ENCODE results near the gene KCTD21. TPM values are rescaled to one million over a fixed set of nuclear protein-coding genes. Genes with fewer than 3 reads are reported as not detected.
A peak's percentile ranks its signal among the peaks of the same experiment; 100 is the strongest.

KCTD21 gene
- total RNA-seq, 1 donor from 2014 or later, result 10.7 TPM

GRCh38 chr11:78220218-78221157 is 32.1 kb upstream of the KCTD21 start:
- DNase-seq (ENCODE audit: extremely low spot score, unreplicated experiment), result peak; percentile 34
- no peak overlapping the region for H3K4me3 Mint-ChIP-seq (ENCODE audit: unreplicated experiment)
- no peaks in the 10 kb centered on the region for H3K27me3 Mint-ChIP-seq (ENCODE audit: unreplicated experiment)
- no peaks in the 10 kb centered on the region for H3K4me1 Mint-ChIP-seq (ENCODE audit: unreplicated experiment)
- no peaks in the 10 kb centered on the region for H3K9me3 Mint-ChIP-seq (ENCODE audit: unreplicated experiment)
- H3K27ac Mint-ChIP-seq (ENCODE audit: unreplicated experiment), result no peak overlapping the region
- no peak for TF ChIP-seq CTCF (IDR thresholded peaks at IDR 0.05)
- H3K36me3 Mint-ChIP-seq (ENCODE audit: unreplicated experiment), result peaks cover 34% of the 10 kb centered on the region

GRCh38 chr11:78219493-78220217 is 31.2 kb upstream of the KCTD21 start:
- DNase-seq (ENCODE audit: extremely low spot score, unreplicated experiment), result no peak
- no peak for TF ChIP-seq CTCF (IDR thresholded peaks at IDR 0.05)
- no peaks in the 10 kb centered on the region for H3K27me3 Mint-ChIP-seq (ENCODE audit: unreplicated experiment)
- peaks cover 29% of the 10 kb centered on the region for H3K36me3 Mint-ChIP-seq (ENCODE audit: unreplicated experiment)
- no peaks in the 10 kb centered on the region for H3K9me3 Mint-ChIP-seq (ENCODE audit: unreplicated experiment)
- no peaks in the 10 kb centered on the region for H3K4me1 Mint-ChIP-seq (ENCODE audit: unreplicated experiment)
- H3K4me3 Mint-ChIP-seq (ENCODE audit: unreplicated experiment), result no peak overlapping the region
- no peak overlapping the region for H3K27ac Mint-ChIP-seq (ENCODE audit: unreplicated experiment)

GRCh38 chr11:78218707-78219492 is 30.5 kb upstream of the KCTD21 start:
- H3K4me3 Mint-ChIP-seq (ENCODE audit: unreplicated experiment), result no peak overlapping the region
- H3K27ac Mint-ChIP-seq (ENCODE audit: unreplicated experiment), result peak overlapping the region; percentile 16
- no peaks in the 10 kb centered on the region for H3K27me3 Mint-ChIP-seq (ENCODE audit: unreplicated experiment)

GRCh38 chr11:78217650-78218541 is 29.5 kb upstream of the KCTD21 start:
- H3K36me3 Mint-ChIP-seq (ENCODE audit: unreplicated experiment), result peaks cover 25% of the 10 kb centered on the region
- H3K27ac Mint-ChIP-seq (ENCODE audit: unreplicated experiment), result no peak overlapping the region
- DNase-seq (ENCODE audit: extremely low spot score, unreplicated experiment), result no peak
- H3K9me3 Mint-ChIP-seq (ENCODE audit: unreplicated experiment), result no peaks in the 10 kb centered on the region
- H3K4me1 Mint-ChIP-seq (ENCODE audit: unreplicated experiment), result no peaks in the 10 kb centered on the region
- no peak for TF ChIP-seq CTCF (IDR thresholded peaks at IDR 0.05)
- no peak overlapping the region for H3K4me3 Mint-ChIP-seq (ENCODE audit: unreplicated experiment)
- H3K27me3 Mint-ChIP-seq (ENCODE audit: unreplicated experiment), result no peaks in the 10 kb centered on the region

More at GRCh38 chr11:78218707-78219492, 30.5 kb upstream of the KCTD21 start:
- peaks cover 25% of the 10 kb centered on the region for H3K36me3 Mint-ChIP-seq (ENCODE audit: unreplicated experiment)
- no peak for DNase-seq (ENCODE audit: extremely low spot score, unreplicated experiment)
- TF ChIP-seq CTCF (IDR thresholded peaks at IDR 0.05), result no peak
- no peaks in the 10 kb centered on the region for H3K9me3 Mint-ChIP-seq (ENCODE audit: unreplicated experiment)
- no peaks in the 10 kb centered on the region for H3K4me1 Mint-ChIP-seq (ENCODE audit: unreplicated experiment)

Data from osteocyte (in vitro differentiated cells).